Activated CD4-positive, alpha-beta T cell treated with anti-CD3 and anti-CD28 coated beads for 48 hours (primary cell): ENCODE measurements around the gene C2CD4D.

Experiments
- DNase-seq: peaks from one replicate; pipeline ENCODE4 v3.0.0-alpha.2; 2020

The C2CD4D gene

DNA sequence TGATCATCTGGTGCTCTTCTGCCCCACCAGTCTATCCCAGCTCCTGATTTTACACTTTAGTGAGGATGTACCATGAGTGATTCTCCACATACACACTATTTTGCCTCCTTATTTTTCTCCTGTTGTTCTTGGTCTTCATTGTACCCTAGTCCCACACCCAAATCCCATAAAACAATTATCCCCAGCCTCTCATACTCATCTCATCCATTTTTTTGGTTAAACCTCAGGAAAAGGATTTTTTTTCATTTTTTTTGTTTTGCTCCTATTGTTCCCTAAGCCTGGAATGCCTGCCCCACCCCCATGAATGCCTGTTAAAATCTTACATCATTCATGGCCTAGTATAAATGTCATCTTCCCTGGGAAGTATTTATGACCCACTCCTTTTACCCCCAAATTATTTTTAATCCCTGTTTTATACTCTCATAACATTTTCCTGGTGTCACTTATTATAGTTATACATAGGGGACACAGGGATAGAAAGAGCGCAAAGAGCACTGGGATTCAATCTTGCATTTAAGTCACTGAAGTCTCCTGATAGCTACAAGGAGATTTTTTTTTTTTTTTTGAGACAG, 29.5 kb downstream of the C2CD4D start:
- no peak for DNase-seq

DNA sequence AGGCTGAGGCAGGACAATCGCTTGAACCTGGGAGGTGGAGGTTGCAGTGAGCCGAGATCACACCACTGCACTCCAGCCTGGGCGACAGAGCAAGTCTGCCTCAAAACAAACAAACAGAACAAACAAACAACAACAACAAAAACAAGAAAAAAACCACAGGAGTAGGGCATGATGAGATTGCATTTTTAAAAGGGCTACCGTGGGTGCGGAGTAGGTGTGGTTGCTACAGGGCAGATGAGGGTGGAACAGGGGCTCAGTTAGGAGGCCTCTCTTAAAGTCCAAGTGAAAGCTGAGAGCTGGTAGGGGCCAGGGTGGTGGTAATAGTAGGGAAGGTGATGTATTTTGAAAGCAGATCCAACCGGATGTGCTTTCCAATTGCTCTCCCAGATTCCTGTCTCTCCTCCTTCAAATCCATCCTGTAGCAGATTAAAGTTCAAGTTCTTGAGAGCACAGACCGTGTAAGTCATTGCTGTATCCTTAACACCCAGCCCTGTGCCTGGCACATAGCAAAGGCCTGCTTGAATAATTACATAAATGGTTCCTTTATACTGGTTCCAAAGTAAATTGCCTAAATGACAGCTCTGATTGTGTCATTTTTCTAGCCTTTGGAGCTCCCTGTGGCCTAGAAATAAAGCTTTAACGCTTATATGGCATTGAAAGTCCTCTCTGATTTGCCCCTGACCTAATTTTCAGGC, 30.2 kb downstream of the C2CD4D start:
- DNase-seq, result no peak

DNA sequence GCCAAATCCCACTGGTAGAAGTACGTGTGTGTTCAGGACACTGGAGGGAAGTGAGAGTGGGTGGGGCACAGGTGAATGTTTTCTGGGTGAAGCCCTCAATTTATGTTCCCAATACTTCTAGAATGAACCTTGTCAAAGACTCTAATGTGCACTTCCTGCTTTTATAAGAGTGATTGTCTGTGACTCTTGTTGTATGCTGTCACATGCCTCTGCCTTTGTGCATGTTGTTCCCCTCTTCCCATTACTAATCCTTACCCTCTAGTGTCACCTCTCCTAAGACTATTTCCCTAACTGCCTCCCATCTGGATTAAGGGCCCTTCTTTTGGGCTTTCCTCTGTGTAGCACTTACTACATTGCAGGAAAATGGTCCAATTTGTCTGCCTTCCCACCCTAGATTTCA, 31.9 kb downstream of the C2CD4D start:
- no peak for DNase-seq

DNA sequence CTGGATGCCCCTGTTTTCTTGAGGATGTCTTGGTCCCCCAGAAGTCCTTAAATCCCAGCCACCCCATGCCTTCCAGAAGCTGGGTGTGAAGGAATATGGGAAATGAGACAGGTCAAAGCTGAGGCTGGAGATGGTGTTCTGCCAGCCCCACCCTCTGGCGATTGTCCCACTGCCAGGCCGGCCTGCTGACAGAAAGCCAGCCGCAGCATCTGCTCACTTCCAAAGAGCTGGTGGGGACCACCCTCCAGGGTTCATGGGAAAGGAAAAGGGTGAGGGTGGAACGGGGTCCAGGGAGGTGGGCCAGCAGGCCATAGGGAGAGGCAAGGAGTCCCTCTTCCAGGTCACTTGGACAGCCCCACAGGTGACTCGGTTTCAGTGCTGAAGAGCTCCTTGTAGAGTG, 32.5 kb downstream of the C2CD4D start:
- DNase-seq, result no peak

DNA sequence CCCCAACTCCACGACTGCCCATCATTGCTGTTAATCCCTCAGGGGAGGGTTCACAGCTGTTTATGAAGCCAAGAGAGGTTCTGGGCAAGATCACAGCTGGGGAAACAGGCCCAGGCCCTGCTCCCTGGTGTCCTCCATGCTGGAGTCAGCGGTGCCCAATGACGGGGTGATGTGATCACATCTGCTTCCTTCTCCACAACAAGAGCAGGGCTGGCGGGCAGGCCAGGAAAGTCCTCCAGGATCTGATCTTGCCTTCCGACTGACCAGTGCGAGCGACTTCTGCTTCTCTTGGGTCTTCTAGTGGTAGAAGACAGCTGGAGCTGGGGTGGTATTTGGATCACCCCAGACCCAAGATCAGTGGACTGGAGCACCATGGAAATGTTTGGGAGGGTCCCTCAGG, 33.5 kb downstream of the C2CD4D start:
- no peak for DNase-seq

DNA sequence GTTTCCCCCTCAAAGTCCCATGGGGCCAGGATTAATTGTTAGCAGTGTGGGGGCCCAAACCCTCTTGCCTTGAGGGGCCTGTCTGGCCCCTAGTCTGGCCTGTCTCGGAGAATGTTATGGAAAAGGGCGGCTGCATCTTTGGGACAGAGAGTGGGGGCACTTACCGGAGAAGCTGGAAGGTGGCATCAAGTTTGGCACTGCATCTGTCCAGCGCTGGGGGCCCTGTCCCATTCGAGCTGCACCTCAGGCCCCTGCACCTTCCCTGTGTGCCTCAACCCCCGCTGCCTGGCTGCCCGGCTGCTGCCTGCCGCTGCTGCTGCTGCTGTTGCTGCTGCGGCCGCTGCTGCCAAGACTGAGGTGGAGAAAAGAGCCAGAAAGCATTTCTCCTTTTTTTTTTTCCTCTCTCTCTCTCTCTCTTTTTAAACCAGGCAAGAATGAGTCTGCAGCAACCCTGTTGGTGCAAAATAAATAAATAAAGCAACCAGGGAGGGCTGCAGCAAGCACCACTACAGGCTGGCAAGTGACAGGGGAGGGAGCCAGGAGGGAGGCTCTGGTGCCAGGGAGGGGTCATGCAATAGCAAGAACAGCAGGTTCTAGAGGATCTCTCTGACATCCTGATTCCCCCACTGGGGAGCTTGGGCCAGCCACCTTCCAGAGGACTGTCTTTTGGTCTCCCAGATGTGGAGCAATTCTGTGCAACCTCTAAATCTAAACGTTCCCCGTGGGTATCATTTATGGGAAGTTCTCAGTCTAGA, 34.4 kb downstream of the C2CD4D start, which contains the start of gene LINGO4:
Gene LINGO4 (minus strand): TSS at position 354 of the 755 bp plus-strand sequence. CDS start 2,715 bp downstream, outside the sequence.
- no peak for DNase-seq

DNA sequence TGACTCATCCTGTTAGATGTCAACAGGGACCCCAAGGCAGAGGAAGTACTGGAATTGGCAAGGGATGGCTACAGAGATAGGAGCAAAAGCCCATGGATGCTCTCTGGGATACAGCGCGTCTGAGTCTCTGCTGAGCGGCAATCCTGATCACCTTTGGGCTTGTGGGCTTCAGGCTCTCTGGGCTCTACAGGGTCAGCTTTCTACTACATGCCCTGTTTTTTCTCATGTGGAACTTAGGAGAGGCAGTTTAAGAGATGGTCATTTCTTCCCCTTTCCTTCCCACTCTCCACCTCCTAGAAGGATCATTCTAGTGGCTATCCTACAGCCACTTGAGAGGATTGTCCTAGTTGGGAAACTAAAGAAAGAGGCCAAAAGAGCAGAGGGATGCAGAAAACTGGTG, 35.7 kb downstream of the C2CD4D start:
- DNase-seq, result no peak

DNA sequence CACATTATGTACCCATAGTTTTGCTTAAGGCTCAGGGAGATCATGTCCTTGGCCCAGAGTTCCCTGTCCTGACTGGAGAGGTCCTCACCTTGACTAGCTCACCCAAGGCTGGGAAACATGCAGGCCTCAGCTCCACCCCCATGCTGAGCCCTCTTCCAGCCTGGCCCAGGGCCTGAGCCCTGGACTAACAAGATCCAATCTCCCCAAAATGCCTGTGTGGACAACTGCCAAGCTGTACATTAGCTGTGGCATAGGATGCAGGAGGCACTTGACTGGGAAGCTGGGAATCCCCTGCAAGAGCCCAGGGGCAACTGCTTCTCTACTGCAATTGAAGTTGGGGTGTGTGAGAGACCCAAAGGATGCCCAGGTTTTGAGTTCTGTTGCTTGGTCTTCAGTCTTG, 36.5 kb downstream of the C2CD4D start:
- no peak for DNase-seq

DNA sequence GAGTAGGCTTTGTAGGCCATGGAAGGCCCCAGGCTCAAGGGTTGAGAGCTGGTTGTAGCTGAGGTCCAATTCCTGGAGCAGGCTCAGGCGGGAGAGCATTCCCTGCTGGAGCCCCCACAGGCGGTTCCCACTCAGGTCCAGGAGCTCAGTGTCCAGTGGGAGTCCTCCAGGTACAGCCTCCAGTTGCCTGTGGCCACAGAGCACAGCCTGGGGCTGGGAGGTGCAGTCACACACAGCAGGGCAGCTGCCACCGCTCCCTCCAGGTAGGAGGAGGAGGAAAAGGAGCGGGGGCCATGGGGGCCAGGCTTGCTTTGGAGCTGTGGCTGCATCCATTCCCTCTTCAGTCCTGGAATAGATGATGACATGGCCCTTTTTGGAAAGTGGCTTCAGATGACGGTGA, 37.2 kb downstream of the C2CD4D start:
- DNase-seq, result no peak

DNA sequence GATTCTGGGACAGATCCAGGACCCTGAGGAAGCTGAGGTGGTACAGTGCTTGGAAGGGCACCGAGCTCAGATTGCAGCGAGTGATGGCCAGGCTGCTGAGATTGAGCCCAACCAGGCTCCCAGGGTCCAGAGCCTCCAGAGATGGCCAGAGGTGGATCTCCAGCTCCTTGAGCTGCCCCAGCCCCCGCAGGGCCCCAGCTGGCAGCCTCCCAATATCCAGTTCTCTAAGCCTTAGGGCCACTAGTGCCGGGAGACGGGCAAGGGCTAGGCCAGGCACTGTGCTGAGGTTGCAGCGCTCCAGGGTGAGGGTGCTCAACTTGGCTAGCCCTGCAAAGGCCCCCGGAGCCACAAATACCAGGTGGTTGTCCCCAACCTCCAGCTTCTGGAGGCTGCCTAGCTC, 37.8 kb downstream of the C2CD4D start:
- DNase-seq, result no peak

DNA sequence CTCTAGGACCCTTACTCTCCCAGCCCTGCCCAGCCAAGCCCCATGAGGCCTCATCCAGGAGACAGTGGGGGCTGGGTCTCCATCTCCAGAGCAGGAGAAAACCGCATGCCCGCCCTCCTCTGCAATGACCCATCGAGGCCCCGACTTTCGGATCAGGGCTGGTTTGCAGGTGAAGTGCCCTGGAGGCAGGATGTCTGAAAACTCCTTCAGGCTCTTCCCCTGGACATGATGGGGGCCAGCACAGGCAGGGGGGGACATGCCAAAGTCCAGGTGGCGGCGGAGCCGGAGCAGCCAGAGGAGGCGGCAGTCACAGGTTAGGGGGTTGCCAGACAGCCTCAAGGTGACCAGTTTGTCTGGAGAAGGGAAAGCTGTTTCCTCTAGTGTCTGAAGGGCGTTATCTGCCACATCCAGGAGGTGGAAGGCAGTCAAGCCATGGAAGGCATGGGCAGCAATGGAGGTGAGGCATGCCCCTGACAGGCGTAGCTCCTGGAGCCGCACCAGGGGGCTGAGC, 38.3 kb downstream of the C2CD4D start:
- no peak for DNase-seq

DNA sequence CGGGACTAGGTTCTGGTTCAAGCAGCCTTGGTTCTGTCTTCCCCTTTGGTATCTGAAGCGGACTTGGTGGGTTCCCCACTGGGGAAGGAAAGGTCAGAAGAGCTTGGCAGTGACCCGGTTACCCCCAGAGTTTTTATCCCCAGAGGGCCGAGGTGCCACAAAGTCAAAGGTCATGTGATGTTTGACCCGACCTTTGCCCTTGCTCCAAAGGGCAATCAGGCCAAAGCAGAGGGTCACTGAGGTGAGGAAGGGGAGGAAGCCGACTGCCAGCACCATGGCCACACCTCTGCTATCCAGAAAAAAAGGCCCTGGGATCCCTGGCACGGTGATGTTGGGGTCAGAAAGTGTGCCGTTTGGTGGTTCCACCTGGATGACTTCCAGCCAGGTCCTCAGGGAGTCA, 38.8 kb downstream of the C2CD4D start:
- DNase-seq, result no peak

DNA sequence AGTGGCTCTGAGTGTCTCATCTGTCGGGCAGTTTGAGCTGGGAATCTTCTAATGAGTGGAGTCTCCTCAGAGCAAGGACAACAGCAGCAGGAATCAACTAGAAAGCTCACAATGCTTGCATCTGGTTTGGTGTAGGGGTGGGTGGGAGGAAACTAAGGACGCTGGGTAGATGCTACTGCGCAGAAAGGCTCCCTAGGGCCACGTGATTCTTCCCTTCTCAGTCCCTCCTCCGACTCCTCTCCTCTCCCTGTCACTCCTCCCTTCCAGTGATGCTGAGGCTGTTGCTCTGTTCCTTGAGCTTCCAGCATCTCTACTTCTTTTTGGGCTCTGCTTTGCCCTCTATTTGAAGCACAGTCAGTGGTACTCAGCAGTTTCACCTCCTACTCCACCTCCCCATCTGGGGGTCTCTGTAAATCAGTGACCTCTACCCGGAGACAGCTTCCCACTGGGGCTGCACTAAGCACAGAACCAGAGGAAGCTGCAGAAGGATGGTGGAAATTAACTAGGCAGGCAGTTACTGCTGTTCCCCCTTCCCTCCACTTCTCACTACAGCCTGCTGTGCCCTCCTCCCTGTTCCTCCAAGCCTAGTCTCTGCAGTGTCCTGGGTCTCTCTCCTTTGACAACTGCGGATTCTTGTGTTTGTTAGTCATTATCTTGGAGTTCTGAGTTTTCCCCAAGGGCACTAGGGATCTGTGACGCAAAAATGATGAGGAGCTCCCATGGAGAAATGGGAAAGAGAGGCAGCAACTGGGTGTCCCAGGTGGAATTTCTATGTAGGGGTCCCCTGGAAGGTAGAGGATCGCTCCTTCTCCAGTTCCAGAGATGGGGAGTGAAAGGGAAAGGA, 40.2 kb downstream of the C2CD4D start:
- DNase-seq, result no peak

DNA sequence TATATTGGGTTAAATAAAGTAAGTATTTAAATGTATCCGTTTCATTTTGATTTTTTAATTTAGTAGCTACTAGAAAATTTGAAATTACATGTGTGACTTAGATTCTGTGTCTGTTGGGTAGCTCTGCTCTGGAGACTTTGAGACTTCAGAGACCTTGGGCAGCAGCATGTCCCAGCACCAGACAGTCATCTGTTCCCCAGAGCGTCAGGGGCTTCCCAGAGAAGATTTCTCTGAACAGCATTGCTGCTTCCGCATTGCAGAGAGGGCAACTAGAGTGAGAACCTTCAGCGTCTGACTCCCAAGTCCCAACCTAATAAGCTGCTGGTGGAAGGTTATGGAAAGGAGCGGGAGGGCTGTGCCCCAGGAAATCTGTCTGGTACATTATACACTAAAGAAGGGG, 41.0 kb downstream of the C2CD4D start:
- DNase-seq, result no peak

DNA sequence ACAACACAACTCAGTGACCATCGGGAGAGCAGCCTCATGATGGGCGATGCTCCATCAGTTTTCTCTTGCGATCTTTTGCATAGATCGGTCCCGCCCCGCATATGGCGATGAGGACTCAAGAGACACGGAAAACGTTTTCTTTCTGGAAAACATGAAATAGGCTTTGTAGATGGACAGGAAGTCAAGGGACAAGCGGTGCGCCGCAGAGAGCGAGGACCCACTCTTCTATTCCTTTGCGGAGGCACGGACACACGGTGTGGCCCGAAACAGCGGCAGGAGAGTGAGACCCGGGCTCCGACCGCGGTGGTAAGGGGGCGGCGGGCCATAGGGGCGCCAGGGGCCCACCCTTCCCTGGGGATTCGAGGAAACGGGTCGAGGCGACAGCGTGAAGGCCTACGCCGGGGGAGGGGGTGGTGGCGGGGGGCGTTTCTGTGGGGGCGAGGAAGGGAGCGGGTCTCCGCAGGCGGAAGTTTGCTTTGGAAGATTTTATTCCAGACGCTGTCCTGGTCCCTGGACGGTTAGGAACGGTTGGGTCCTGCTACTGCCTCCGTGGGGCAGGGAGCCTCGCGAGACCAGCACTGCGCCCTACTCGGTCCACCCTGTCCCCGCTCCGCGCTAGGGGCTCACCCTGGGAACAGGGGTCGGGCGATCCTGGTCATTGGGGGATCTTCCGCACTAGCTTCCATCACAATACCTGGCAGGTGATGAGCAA, 48.5 kb downstream of the C2CD4D start:
- DNase-seq, result peak; percentile 19

DNA sequence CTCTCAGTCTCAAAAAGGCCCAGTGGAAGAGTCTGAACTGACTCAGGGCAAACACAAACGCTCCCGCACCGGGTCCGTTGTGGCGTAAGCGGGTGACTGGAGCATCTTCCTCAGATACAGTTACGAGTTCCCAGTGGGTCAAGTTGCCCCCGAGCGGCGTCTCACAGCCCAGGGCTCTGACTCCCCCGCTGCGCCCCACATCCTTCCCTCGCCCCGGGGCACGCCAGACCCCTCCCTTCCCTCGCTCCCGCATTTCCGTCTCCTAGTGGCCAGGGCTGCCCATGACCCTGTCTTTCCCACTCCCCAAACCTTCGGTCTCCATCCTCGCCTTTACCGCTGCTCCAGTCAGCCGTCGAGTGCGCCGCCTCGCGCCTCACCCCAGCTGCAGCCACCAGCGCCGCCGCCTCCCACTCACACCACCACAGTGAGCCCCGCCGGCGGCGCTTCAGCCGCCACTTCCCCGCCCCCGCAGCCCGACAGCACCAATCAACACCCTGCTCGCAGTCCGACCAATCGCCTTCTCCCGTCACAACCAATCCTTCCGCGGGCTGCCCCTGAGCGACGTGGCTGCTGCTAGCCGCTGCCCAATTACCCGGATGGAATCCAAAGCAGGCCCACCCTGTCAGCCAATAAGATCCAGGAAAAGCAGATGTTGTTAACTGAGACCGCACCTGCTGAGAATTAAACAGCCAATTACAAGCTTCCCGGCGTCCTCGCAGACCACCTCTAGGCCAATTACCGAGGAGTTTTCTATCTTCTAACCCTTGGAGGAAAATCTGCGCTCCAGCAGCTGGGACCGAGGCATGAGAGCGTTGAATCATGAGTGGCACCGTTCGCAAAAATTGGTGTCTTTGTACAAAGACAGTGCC, 49.3 kb downstream of the C2CD4D start, which contains the start of gene TDRKH:
Gene TDRKH (minus strand): TSS at position 430 of the 869 bp plus-strand sequence. CDS start 7,478 bp downstream, outside the sequence.
- peak; percentile 99 for DNase-seq
